HAP-1 (cell line): ENCODE data around the gene RNF150.

Experiments used
- DNase-seq, 2 experiments: peaks; one replicate each; pipeline ENCODE4 v3.0.0-alpha.2; 2016 to 2020; ENCODE audit warnings: low spot score in 2 of 2
- H3K27me3 ChIP-seq: fragments of 250-450 bp; sonication (Bioruptor Pico); 2 replicates; pipeline ENCODE4 v1.5.1; 2020; ENCODE audit warnings: low read depth, mild to moderate bottlenecking, moderate library complexity
- H3K36me3 ChIP-seq: fragments of 250-450 bp; sonication (Bioruptor Pico); replicated peaks from 2 replicates; pipeline ENCODE4 v1.5.1; 2020; ENCODE audit warnings: mild to moderate bottlenecking
- H3K4me1 ChIP-seq: fragments of 250-450 bp; sonication (Bioruptor Pico); 2 replicates; pipeline ENCODE4 v1.5.1; 2020; ENCODE audit warnings: mild to moderate bottlenecking
- H3K4me3 ChIP-seq: fragments of 250-450 bp; sonication (Bioruptor Pico); 2 replicates; pipeline ENCODE4 v1.5.1; 2020; ENCODE audit warnings: mild to moderate bottlenecking, moderate library complexity
- H3K9me3 ChIP-seq: fragments of 250-450 bp; sonication (Bioruptor Pico); 2 replicates; pipeline ENCODE4 v1.5.1; 2020; ENCODE audit warnings: mild to moderate bottlenecking, moderate library complexity
- in situ Hi-C: fragments of 300-500 bp; cut with MboI; formaldehyde crosslinking; loops from 3 replicates; pipeline ENCODE4 v1.14.3; 2020; ENCODE audit warnings: low sequenced_read_pairs, inconsistent platforms, mixed read lengths

The RNF150 gene

GRCh38 chr4:141121101-141121500 is 12.2 kb downstream of the RNF150 start:
- H3K36me3 ChIP-seq: no peaks in the 10 kb centered on the region
- DNase-seq: no peak
- in situ Hi-C loops: no loop called here
- H3K4me3 ChIP-seq: no peak overlapping the region
- H3K4me1 ChIP-seq: no peaks in the 10 kb centered on the region
- H3K27me3 ChIP-seq: no peaks in the 10 kb centered on the region
- H3K9me3 ChIP-seq: no peaks in the 10 kb centered on the region

GRCh38 chr4:141120036-141120593 is 13.2 kb downstream of the RNF150 start:
- Histone ChIP-seq H3K36me3 (no peaks in the 10 kb centered on the region), H3K4me1 (no peaks in the 10 kb centered on the region), H3K9me3 (0 out of 2 replicates have a peak, but pooled peaks cover 3% of the 10 kb centered on the region), H3K4me3 (no peak overlapping the region), H3K27me3 (no peaks in the 10 kb centered on the region)
- DNase-seq: no peak
- in situ Hi-C loops: no loop called here

GRCh38 chr4:141119071-141119470 is 14.2 kb downstream of the RNF150 start:
- H3K4me3 ChIP-seq: no peak overlapping the region

GRCh38 chr4:141118381-141118780 is 14.9 kb downstream of the RNF150 start:
- in situ Hi-C loops: no loop called here

More at GRCh38 chr4:141119071-141119470, 14.2 kb downstream of the RNF150 start:
- in situ Hi-C loops: no loop called here
- DNase-seq: no peak
- no peaks in the 10 kb centered on the region for H3K36me3 ChIP-seq
- H3K9me3 ChIP-seq: 0 out of 2 replicates have a peak, but pooled peaks cover 3% of the 10 kb centered on the region
- no peaks in the 10 kb centered on the region for H3K27me3 ChIP-seq
- no peaks in the 10 kb centered on the region for H3K4me1 ChIP-seq

GRCh38 chr4:141117935-141118334 is 15.3 kb downstream of the RNF150 start:
- no peaks in the 10 kb centered on the region for H3K4me1 ChIP-seq
- H3K27me3 ChIP-seq: no peaks in the 10 kb centered on the region
- H3K4me3 ChIP-seq: no peak overlapping the region
- H3K36me3 ChIP-seq: no peaks in the 10 kb centered on the region
- in situ Hi-C loops: no loop called here
- 0 out of 2 replicates have a peak, but pooled peaks cover 3% of the 10 kb centered on the region for H3K9me3 ChIP-seq
- no peak for DNase-seq

More at GRCh38 chr4:141118381-141118780, 14.9 kb downstream of the RNF150 start:
- Histone ChIP-seq H3K4me1 (no peaks in the 10 kb centered on the region), H3K36me3 (no peaks in the 10 kb centered on the region), H3K9me3 (0 out of 2 replicates have a peak, but pooled peaks cover 3% of the 10 kb centered on the region), H3K27me3 (no peaks in the 10 kb centered on the region), H3K4me3 (no peak overlapping the region)
- no peak for DNase-seq

- in situ Hi-C loops: no loop called here
- no peak for DNase-seq
- Histone ChIP-seq H3K27me3 (no peaks in the 10 kb centered on the region), H3K9me3 (no peaks in the 10 kb centered on the region), H3K4me3 (no peak overlapping the region), H3K36me3 (no peaks in the 10 kb centered on the region), H3K4me1 (peaks cover 3% of the 10 kb centered on the region; the same call in 1 of the 2 replicates)
Observed at GRCh38 chr4:141109983-141110382, 23.3 kb downstream of the RNF150 start.

- Histone ChIP-seq H3K27me3 (no peaks in the 10 kb centered on the region), H3K36me3 (no peaks in the 10 kb centered on the region), H3K4me3 (no peak overlapping the region), H3K9me3 (no peaks in the 10 kb centered on the region), H3K4me1 (peaks cover 3% of the 10 kb centered on the region; the same call in 1 of the 2 replicates)
- no peak for DNase-seq
- in situ Hi-C loops: no loop called here
Observed at GRCh38 chr4:141107927-141108326, 25.3 kb downstream of the RNF150 start.

GRCh38 chr4:141102367-141102766 is 30.9 kb downstream of the RNF150 start:
- Histone ChIP-seq H3K4me3 (no peak overlapping the region), H3K9me3 (no peaks in the 10 kb centered on the region), H3K4me1 (no peaks in the 10 kb centered on the region), H3K36me3 (no peaks in the 10 kb centered on the region), H3K27me3 (no peaks in the 10 kb centered on the region)
- DNase-seq: no peak
- in situ Hi-C loops: no loop called here

GRCh38 chr4:141101511-141101910 is 31.8 kb downstream of the RNF150 start:
- in situ Hi-C loops: no loop called here
- no peaks in the 10 kb centered on the region for H3K36me3 ChIP-seq

GRCh38 chr4:141099326-141099725 is 33.9 kb downstream of the RNF150 start:
- Histone ChIP-seq H3K9me3 (no peaks in the 10 kb centered on the region), H3K4me3 (no peak overlapping the region), H3K27me3 (no peaks in the 10 kb centered on the region), H3K4me1 (no peaks in the 10 kb centered on the region), H3K36me3 (no peaks in the 10 kb centered on the region)
- in situ Hi-C loops: no loop called here
- no peak for DNase-seq

More at GRCh38 chr4:141101511-141101910, 31.8 kb downstream of the RNF150 start:
- no peaks in the 10 kb centered on the region for H3K9me3 ChIP-seq
- H3K4me3 ChIP-seq: no peak overlapping the region
- no peaks in the 10 kb centered on the region for H3K27me3 ChIP-seq
- no peak for DNase-seq
- H3K4me1 ChIP-seq: no peaks in the 10 kb centered on the region

- Histone ChIP-seq H3K4me3 (no peak overlapping the region), H3K4me1 (no peaks in the 10 kb centered on the region), H3K36me3 (no peaks in the 10 kb centered on the region), H3K9me3 (no peaks in the 10 kb centered on the region), H3K27me3 (no peaks in the 10 kb centered on the region)
- in situ Hi-C loops: no loop called here
- no peak for DNase-seq
Observed at GRCh38 chr4:141098163-141098562, 35.1 kb downstream of the RNF150 start.

GRCh38 chr4:141090473-141090872 is 42.8 kb downstream of the RNF150 start:
- H3K27me3 ChIP-seq: no peaks in the 10 kb centered on the region
- in situ Hi-C loops: no loop called here
- H3K9me3 ChIP-seq: no peaks in the 10 kb centered on the region
- H3K36me3 ChIP-seq: no peaks in the 10 kb centered on the region
- no peak for DNase-seq
- no peaks in the 10 kb centered on the region for H3K4me1 ChIP-seq
- H3K4me3 ChIP-seq: no peak overlapping the region

GRCh38 chr4:141081921-141082395 is 51.3 kb downstream of the RNF150 start:
- no peaks in the 10 kb centered on the region for H3K9me3 ChIP-seq
- H3K27me3 ChIP-seq: no peaks in the 10 kb centered on the region
- no peaks in the 10 kb centered on the region for H3K36me3 ChIP-seq
- in situ Hi-C loops: no loop called here
- H3K4me3 ChIP-seq: no peak overlapping the region
- H3K4me1 ChIP-seq: peaks cover 36% of the 10 kb centered on the region
- DNase-seq: peak; percentile 42 to 85

- Histone ChIP-seq H3K4me3 (no peak overlapping the region), H3K36me3 (no peaks in the 10 kb centered on the region), H3K27me3 (no peaks in the 10 kb centered on the region), H3K9me3 (no peaks in the 10 kb centered on the region), H3K4me1 (peaks cover 36% of the 10 kb centered on the region)
- DNase-seq: no peak
- in situ Hi-C loops: no loop called here
Observed at GRCh38 chr4:141080668-141081067, 52.6 kb downstream of the RNF150 start.
